Measurements from ENCODE around the gene RBP2.

DNA sequence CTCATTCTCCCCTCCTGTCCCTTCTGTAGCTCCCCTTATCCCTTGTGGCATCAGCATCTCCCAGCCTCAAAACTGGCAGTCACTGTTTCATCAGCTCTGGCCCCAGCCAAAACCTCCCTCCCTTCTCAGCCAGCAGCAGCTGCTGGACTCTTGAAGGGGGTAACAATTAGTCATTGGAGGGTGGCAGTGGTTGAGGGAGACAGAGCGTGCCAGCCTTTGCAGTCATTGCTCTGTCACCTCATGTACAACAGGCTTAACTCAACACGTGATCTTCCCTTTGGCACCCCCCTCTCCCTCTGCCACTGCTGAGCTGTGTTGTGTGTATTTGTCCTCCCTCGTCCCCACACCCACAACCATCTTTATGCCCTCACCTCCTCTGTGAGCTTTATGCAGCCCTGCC is 28.2 kb downstream of the RBP2 start:
- TF ChIP-seq, protein P1, sequence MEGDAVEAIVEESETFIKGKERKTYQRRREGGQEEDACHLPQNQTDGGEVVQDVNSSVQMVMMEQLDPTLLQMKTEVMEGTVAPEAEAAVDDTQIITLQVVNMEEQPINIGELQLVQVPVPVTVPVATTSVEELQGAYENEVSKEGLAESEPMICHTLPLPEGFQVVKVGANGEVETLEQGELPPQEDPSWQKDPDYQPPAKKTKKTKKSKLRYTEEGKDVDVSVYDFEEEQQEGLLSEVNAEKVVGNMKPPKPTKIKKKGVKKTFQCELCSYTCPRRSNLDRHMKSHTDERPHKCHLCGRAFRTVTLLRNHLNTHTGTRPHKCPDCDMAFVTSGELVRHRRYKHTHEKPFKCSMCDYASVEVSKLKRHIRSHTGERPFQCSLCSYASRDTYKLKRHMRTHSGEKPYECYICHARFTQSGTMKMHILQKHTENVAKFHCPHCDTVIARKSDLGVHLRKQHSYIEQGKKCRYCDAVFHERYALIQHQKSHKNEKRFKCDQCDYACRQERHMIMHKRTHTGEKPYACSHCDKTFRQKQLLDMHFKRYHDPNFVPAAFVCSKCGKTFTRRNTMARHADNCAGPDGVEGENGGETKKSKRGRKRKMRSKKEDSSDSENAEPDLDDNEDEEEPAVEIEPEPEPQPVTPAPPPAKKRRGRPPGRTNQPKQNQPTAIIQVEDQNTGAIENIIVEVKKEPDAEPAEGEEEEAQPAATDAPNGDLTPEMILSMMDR (IDR thresholded peaks at IDR 0.05; ENCODE audit: insufficient read depth, low read length, poor library complexity, severe bottlenecking): no peak
- TF ChIP-seq EZH2phosphoT487 (conservative IDR thresholded peaks at IDR 0.05; ENCODE audit: low read length): no peak
